ENCODE data around the gene PTHLH.
A peak's percentile ranks its signal among the peaks of the same experiment; 100 is the strongest.

Gene PTHLH

GRCh38 chr12:27995406-27995805 lies 22.9 kb upstream of the PTHLH start:
- no peak overlapping the region for H3K4me3 ChIP-seq (ENCODE audit: control insufficient read depth, low read depth, low read length)
- no peak for TF ChIP-seq CTCF (conservative IDR thresholded peaks at IDR 0.05; ENCODE audit: control insufficient read depth, insufficient read depth, low read depth, low read length)
- DNase-seq (ENCODE audit: low read depth) = no peak

GRCh38 chr12:27988594-27989233 lies 16.2 kb upstream of the PTHLH start:
- TF ChIP-seq CTCF (conservative IDR thresholded peaks at IDR 0.05; ENCODE audit: control insufficient read depth, insufficient read depth, low read depth, low read length) = no peak
- no peak for DNase-seq (ENCODE audit: low read depth)
- H3K4me3 ChIP-seq (ENCODE audit: control insufficient read depth, low read depth, low read length) = no peak overlapping the region

GRCh38 chr12:27987331-27987730 lies 14.8 kb upstream of the PTHLH start:
- no peak for DNase-seq (ENCODE audit: low read depth)
- no peak overlapping the region for H3K4me3 ChIP-seq (ENCODE audit: control insufficient read depth, low read depth, low read length)
- TF ChIP-seq CTCF (conservative IDR thresholded peaks at IDR 0.05; ENCODE audit: control insufficient read depth, insufficient read depth, low read depth, low read length) = no peak

GRCh38 chr12:27984275-27984674 lies 11.7 kb upstream of the PTHLH start:
- H3K4me3 ChIP-seq (ENCODE audit: control insufficient read depth, low read depth, low read length) = no peak overlapping the region
- peak; percentile 54 for DNase-seq (ENCODE audit: low read depth)
- TF ChIP-seq CTCF (conservative IDR thresholded peaks at IDR 0.05; ENCODE audit: control insufficient read depth, insufficient read depth, low read depth, low read length) = no peak

- TF ChIP-seq CTCF (conservative IDR thresholded peaks at IDR 0.05; ENCODE audit: control insufficient read depth, insufficient read depth, low read depth, low read length) = no peak
- no peak overlapping the region for H3K4me3 ChIP-seq (ENCODE audit: control insufficient read depth, low read depth, low read length)
- DNase-seq (ENCODE audit: low read depth) = no peak
Measured at GRCh38 chr12:27982951-27983350, 10.4 kb upstream of the PTHLH start.

GRCh38 chr12:27982385-27982784 lies 9.9 kb upstream of the PTHLH start:
- no peak for DNase-seq (ENCODE audit: low read depth)
- no peak for TF ChIP-seq CTCF (conservative IDR thresholded peaks at IDR 0.05; ENCODE audit: control insufficient read depth, insufficient read depth, low read depth, low read length)
- H3K4me3 ChIP-seq (ENCODE audit: control insufficient read depth, low read depth, low read length) = no peak overlapping the region

- no peak for TF ChIP-seq CTCF (conservative IDR thresholded peaks at IDR 0.05; ENCODE audit: control insufficient read depth, insufficient read depth, low read depth, low read length)
- peak; percentile 51 for DNase-seq (ENCODE audit: low read depth)
- H3K4me3 ChIP-seq (ENCODE audit: control insufficient read depth, low read depth, low read length) = no peak overlapping the region
Measured at GRCh38 chr12:27981874-27982273, 9.3 kb upstream of the PTHLH start.

Data from fibroblast of mammary gland (primary cell).